Measurements from ENCODE around the gene EPHA1. TPM values are rescaled to one million over a fixed set of nuclear protein-coding genes. Genes with fewer than 3 reads are reported as not detected.
"Not testable (repeated sequence)": the region's sequence is repeated elsewhere in the genome, so short reads cannot be mapped to it uniquely, and the experiment has no call there.

EPHA1 gene
- total and polyA plus RNA-seq, 4 donors = 10.3 to 21.0 (median 11.3) TPM

GRCh38 chr7:143426479-143427142 lies 18.0 kb upstream of the EPHA1 start (continued):
- no peak for TF ChIP-seq ZBTB33 (IDR thresholded peaks at IDR 0.05)
- TF ChIP-seq EGR1 (IDR thresholded peaks at IDR 0.05; ENCODE audit: low read depth in 2 of 2) = no peak
- TF ChIP-seq YY1 (IDR thresholded peaks at IDR 0.05) = no peak
- TF ChIP-seq HNF4G (IDR thresholded peaks at IDR 0.05) = no peak
- no peak for TF ChIP-seq FOXA2 (IDR thresholded peaks at IDR 0.05)
- no peak for TF ChIP-seq SP1 (IDR thresholded peaks at IDR 0.05)
- no peak for TF ChIP-seq MAX (IDR thresholded peaks at IDR 0.05)
- TF ChIP-seq RXRA (IDR thresholded peaks at IDR 0.05) = peak; percentile 18 to 47
- no peak for TF ChIP-seq TAF1 (conservative IDR thresholded peaks at IDR 0.05)
- no peak for TF ChIP-seq JUND (IDR thresholded peaks at IDR 0.05)

- not testable (repeated sequence) for H3K9me3 ChIP-seq (ENCODE audit: control insufficient read depth in 4 of 4, low read length in 3 of 4); DNase-seq (ENCODE audit: low spot score); H3K4me3 ChIP-seq (ENCODE audit: low read depth in 1 of 3, low read length in 3 of 3); H3K27me3 ChIP-seq (ENCODE audit: control insufficient read depth in 4 of 4, insufficient read depth in 4 of 4, low read length in 3 of 4); H3K9ac ChIP-seq (ENCODE audit: low read depth in 1 of 2, low read length in 2 of 2); H3K36me3 ChIP-seq (ENCODE audit: control insufficient read depth in 4 of 4, insufficient read depth in 3 of 4, low read depth in 1 of 4, low read length in 3 of 4); H3K27ac ChIP-seq (ENCODE audit: low read depth in 1 of 2, low read length in 2 of 2)
- WGBS = 97% methylated on average over 34 of the region's 34 CpGs
- peaks cover 1 to 14% (median 7%) of the 10 kb centered on the region in 4 donors for H3K4me1 ChIP-seq (ENCODE audit: control insufficient read depth in 4 of 4, insufficient read depth in 4 of 4, low read length in 3 of 4)
These were observed 15.8 kb upstream of the EPHA1 start for GRCh38 chr7:143424476-143424875.

- no peak for TF ChIP-seq YY1 (IDR thresholded peaks at IDR 0.05)
- TF ChIP-seq RXRA (IDR thresholded peaks at IDR 0.05) = no peak
- TF ChIP-seq FOXA1 (IDR thresholded peaks at IDR 0.05) = no peak
- TF ChIP-seq RAD21 (IDR thresholded peaks at IDR 0.05) = no peak
- no peak for TF ChIP-seq ZBTB33 (IDR thresholded peaks at IDR 0.05)
- no peak for DNase-seq (ENCODE audit: low spot score)
- H3K27ac ChIP-seq (ENCODE audit: low read depth in 1 of 2, low read length in 2 of 2) = no peak overlapping the region
- 94% methylated on average over 3 of the region's 3 CpGs for WGBS
- no peak overlapping the region for H3K9ac ChIP-seq (ENCODE audit: low read depth in 1 of 2, low read length in 2 of 2)
- H3K9me3 ChIP-seq (ENCODE audit: control insufficient read depth in 4 of 4, low read length in 3 of 4) = no peaks in the 10 kb centered on the region
- no peak overlapping the region for H3K4me3 ChIP-seq (ENCODE audit: low read depth in 1 of 3, low read length in 3 of 3)
- no peaks in the 10 kb centered on the region for H3K36me3 ChIP-seq (ENCODE audit: control insufficient read depth in 4 of 4, insufficient read depth in 3 of 4, low read depth in 1 of 4, low read length in 3 of 4)
- peaks cover 1 to 15% (median 7%) of the 10 kb centered on the region in 4 donors for H3K4me1 ChIP-seq (ENCODE audit: control insufficient read depth in 4 of 4, insufficient read depth in 4 of 4, low read length in 3 of 4)
- H3K27me3 ChIP-seq (ENCODE audit: control insufficient read depth in 4 of 4, insufficient read depth in 4 of 4, low read length in 3 of 4) = no peaks in the 10 kb centered on the region
These were observed 13.4 kb upstream of the EPHA1 start for GRCh38 chr7:143422033-143422432.

GRCh38 chr7:143420624-143421023 lies 12.0 kb upstream of the EPHA1 start:
- not testable (repeated sequence) for H3K27ac ChIP-seq (ENCODE audit: low read depth in 1 of 2, low read length in 2 of 2); DNase-seq (ENCODE audit: low spot score); H3K9ac ChIP-seq (ENCODE audit: low read depth in 1 of 2, low read length in 2 of 2); H3K4me3 ChIP-seq (ENCODE audit: low read depth in 1 of 3, low read length in 3 of 3); H3K9me3 ChIP-seq (ENCODE audit: control insufficient read depth in 4 of 4, low read length in 3 of 4); H3K27me3 ChIP-seq (ENCODE audit: control insufficient read depth in 4 of 4, insufficient read depth in 4 of 4, low read length in 3 of 4); H3K36me3 ChIP-seq (ENCODE audit: control insufficient read depth in 4 of 4, insufficient read depth in 3 of 4, low read depth in 1 of 4, low read length in 3 of 4)
- peaks cover 0 to 10% (median 4%) of the 10 kb centered on the region in 4 donors for H3K4me1 ChIP-seq (ENCODE audit: control insufficient read depth in 4 of 4, insufficient read depth in 4 of 4, low read length in 3 of 4)
- 62% methylated on average over 3 of the region's 3 CpGs for WGBS
